Measurements from ENCODE around the gene PLD1.

The PLD1 gene

GRCh38 chr3:171561596-171562323 lies 248.5 kb downstream of the PLD1 start:
- in situ Hi-C loops (cut with MboI; ENCODE audit: low sequenced_read_pairs, unreplicated experiment): loop anchor here (10.0 kb wide), 2 partner anchors 377 to 597 kb away; no protein-coding TSS in a partner anchor
- peak; percentile 45 for DNase-seq (ENCODE audit: low spot score)
- TF ChIP-seq, protein P1, sequence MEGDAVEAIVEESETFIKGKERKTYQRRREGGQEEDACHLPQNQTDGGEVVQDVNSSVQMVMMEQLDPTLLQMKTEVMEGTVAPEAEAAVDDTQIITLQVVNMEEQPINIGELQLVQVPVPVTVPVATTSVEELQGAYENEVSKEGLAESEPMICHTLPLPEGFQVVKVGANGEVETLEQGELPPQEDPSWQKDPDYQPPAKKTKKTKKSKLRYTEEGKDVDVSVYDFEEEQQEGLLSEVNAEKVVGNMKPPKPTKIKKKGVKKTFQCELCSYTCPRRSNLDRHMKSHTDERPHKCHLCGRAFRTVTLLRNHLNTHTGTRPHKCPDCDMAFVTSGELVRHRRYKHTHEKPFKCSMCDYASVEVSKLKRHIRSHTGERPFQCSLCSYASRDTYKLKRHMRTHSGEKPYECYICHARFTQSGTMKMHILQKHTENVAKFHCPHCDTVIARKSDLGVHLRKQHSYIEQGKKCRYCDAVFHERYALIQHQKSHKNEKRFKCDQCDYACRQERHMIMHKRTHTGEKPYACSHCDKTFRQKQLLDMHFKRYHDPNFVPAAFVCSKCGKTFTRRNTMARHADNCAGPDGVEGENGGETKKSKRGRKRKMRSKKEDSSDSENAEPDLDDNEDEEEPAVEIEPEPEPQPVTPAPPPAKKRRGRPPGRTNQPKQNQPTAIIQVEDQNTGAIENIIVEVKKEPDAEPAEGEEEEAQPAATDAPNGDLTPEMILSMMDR (IDR thresholded peaks at IDR 0.05; ENCODE audit: borderline replicate concordance, control extremely low read depth, extremely low read depth, insufficient read depth, missing control alignments): no peak

DNA sequence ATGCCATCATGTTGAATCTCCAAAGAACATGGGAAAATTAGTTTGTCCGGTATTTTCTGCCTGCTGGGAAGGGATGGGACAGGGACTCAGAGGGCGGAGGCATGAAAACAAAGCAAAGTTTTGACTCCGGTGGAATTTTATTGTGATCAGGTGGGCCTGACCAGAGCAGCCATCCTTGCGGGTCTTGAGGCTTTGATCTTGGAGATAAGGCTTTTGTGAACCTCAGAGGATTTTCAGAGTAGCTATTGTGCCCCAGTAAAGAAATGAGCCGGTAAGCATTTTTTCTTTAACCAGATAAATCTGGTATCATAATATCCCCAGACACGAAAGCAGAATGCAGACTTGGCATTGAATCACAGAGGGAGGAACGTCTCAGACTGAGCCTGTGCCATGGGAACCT lies 250.7 kb downstream of the PLD1 start:
- TF ChIP-seq, protein P1 (IDR thresholded peaks at IDR 0.05; ENCODE audit: borderline replicate concordance, control extremely low read depth, extremely low read depth, insufficient read depth, missing control alignments): no peak
- no peak for DNase-seq (ENCODE audit: low spot score)
- in situ Hi-C loops (cut with MboI; ENCODE audit: low sequenced_read_pairs, unreplicated experiment): no loop called here

DNA sequence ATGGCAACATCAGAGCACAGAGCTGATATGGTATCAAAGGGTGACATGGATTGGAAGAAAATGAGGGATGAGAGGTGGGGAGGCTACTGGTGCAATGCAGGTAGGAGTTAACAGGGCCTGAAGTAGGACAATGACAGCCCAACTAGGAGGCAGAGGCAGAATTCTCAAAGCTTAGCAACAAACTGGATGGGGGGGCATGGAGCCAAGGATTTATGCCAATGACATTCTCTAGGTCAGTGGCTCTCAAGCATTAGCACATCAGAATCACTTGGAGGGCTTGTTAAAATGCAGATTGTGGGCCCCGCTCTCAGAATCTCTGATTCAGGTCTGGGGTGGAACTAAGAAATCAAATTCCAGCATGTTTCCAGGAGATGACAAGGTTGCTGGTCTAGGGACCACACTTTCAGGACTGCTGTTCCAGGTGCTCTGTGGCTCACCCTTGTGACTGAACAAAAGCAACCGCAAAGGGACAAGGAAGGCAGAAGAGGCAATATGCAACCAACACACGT lies 252.0 kb downstream of the PLD1 start:
- TF ChIP-seq, protein P1 (IDR thresholded peaks at IDR 0.05; ENCODE audit: borderline replicate concordance, control extremely low read depth, extremely low read depth, insufficient read depth, missing control alignments): no peak
- DNase-seq (ENCODE audit: low spot score): no peak
- in situ Hi-C loops (cut with MboI; ENCODE audit: low sequenced_read_pairs, unreplicated experiment): no loop called here

GRCh38 chr3:171557173-171557572 lies 253.1 kb downstream of the PLD1 start:
- in situ Hi-C loops (cut with MboI; ENCODE audit: low sequenced_read_pairs, unreplicated experiment): no loop called here
- TF ChIP-seq, protein P1 (IDR thresholded peaks at IDR 0.05; ENCODE audit: borderline replicate concordance, control extremely low read depth, extremely low read depth, insufficient read depth, missing control alignments): no peak
- DNase-seq (ENCODE audit: low spot score): no peak

DNA sequence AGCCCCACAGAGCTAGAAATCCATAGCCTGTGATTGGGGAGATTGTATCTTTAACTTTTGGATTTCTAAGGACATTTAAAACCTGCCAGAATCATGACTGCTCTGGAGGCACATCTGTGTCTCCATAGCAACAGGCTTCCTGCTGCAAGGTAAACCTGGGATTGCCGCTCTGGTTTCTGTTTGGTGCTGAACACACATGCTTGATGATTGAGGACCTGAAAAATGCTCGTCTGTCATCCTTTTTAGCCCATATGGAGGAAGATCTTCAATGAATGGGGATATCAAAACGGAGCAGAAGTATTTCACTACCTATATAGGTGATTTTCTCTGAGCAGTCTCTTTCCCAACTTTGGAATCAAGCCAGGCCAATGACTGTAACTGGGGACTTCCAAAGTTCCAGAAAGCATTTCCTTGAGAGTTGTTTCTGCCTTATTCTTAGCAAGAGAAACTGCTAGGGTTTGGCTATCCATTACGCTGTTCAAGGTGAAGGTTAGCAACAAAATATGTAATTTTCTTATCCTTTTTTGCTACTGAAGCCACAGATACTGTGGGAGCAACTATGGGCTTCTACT lies 253.6 kb downstream of the PLD1 start:
- TF ChIP-seq, protein P1 (IDR thresholded peaks at IDR 0.05; ENCODE audit: borderline replicate concordance, control extremely low read depth, extremely low read depth, insufficient read depth, missing control alignments): no peak
- DNase-seq (ENCODE audit: low spot score): no peak
- in situ Hi-C loops (cut with MboI; ENCODE audit: low sequenced_read_pairs, unreplicated experiment): no loop called here

DNA sequence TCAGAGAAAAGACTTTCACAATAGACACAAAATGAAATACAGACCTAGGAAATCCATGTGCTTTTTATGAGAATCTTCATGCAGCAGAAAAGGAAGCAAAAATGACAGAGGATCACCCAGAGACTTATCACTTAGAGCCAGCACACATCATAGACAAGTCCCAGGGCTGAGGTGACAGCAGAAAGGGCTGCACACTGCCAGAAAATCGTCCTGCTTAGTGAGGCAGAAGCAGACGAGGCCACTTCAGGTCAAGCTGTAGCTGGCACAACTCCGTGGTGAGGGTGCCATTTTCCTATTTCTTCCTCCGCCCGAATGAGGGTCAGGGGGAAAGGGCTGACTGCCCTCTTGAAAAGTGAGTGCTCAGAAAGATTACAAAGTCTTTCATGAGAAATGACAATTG lies 254.1 kb downstream of the PLD1 start:
- no peak for DNase-seq (ENCODE audit: low spot score)
- in situ Hi-C loops (cut with MboI; ENCODE audit: low sequenced_read_pairs, unreplicated experiment): no loop called here
- TF ChIP-seq, protein P1 (IDR thresholded peaks at IDR 0.05; ENCODE audit: borderline replicate concordance, control extremely low read depth, extremely low read depth, insufficient read depth, missing control alignments): no peak
